ENCODE data around the gene NID2. TPM values are rescaled to one million over a fixed set of nuclear protein-coding genes. Genes with fewer than 3 reads are reported as not detected.

The NID2 gene
- total RNA-seq, 5 donors from 2014 or later (not counting 1 experiment from before 2014, with no cell fraction given) = 0.38 to 1.1 (median 0.89) TPM

- Histone ChIP-seq H3K4me3 (ENCODE audit: control insufficient read depth in 1 of 2, extremely low read depth in 1 of 2, low read length in 1 of 2) (no peak overlapping the region), H3K9me3 (no peaks in the 10 kb centered on the region), H3K4me1 (ENCODE audit: control insufficient read depth in 1 of 2, extremely low read depth in 1 of 2, insufficient read depth in 2 of 2, low read length in 2 of 2) (no peaks in the 10 kb centered on the region), H3K36me3 (ENCODE audit: control insufficient read depth in 2 of 2, extremely low read depth in 1 of 2, insufficient read depth in 1 of 2, low read length in 1 of 2) (no peaks in the 10 kb centered on the region), H3K27me3 (replicated peaks in 1 of 2; ENCODE audit: control insufficient read depth in 2 of 2, extremely low read depth in 1 of 2, insufficient read depth in 2 of 2, low read length in 1 of 2) (peaks cover 0 to 2% of the 10 kb centered on the region in 2 experiments), H3K27ac (ENCODE audit: low read length) (no peak overlapping the region)
- CTCF ChIA-PET = no interaction called here
- H3K9me3 Mint-ChIP-seq = peaks cover 0 to 6% (median 3%) of the 10 kb centered on the region in 3 donors
- H3K27ac Mint-ChIP-seq = no peak overlapping the region
- POLR2A ChIA-PET = no interaction called here
- H3K4me3 Mint-ChIP-seq = no peak overlapping the region
- no peak for ATAC-seq (replicated peaks in 1 of 4)
- 50% methylated on average over 1 of the region's 4 CpGs for WGBS (ENCODE audit: insufficient coverage)
- DNase-seq = no peak
- peaks cover 13 to 16% of the 10 kb centered on the region in 2 donors for H3K27me3 Mint-ChIP-seq
- no peaks in the 10 kb centered on the region for H3K4me1 Mint-ChIP-seq
- H3K36me3 Mint-ChIP-seq = no peaks in the 10 kb centered on the region
These were observed 25.9 kb upstream of the NID2 start for GRCh38 chr14:52094546-52095271.

GRCh38 chr14:52091928-52092327 is 23.1 kb upstream of the NID2 start:
- Histone ChIP-seq H3K27ac (ENCODE audit: low read length) (no peak overlapping the region), H3K9me3 (no peaks in the 10 kb centered on the region), H3K4me3 (ENCODE audit: control insufficient read depth in 1 of 2, extremely low read depth in 1 of 2, low read length in 1 of 2) (no peak overlapping the region), H3K36me3 (ENCODE audit: control insufficient read depth in 2 of 2, extremely low read depth in 1 of 2, insufficient read depth in 1 of 2, low read length in 1 of 2) (no peaks in the 10 kb centered on the region), H3K27me3 (replicated peaks in 1 of 2; ENCODE audit: control insufficient read depth in 2 of 2, extremely low read depth in 1 of 2, insufficient read depth in 2 of 2, low read length in 1 of 2) (peaks cover 0 to 5% of the 10 kb centered on the region in 2 experiments), H3K4me1 (ENCODE audit: control insufficient read depth in 1 of 2, extremely low read depth in 1 of 2, insufficient read depth in 2 of 2, low read length in 2 of 2) (no peaks in the 10 kb centered on the region)
- Mint-ChIP-seq H3K4me1 (no peaks in the 10 kb centered on the region), H3K27me3 (peaks cover 15 to 21% of the 10 kb centered on the region in 2 donors), H3K9me3 (peaks cover 0 to 6% (median 3%) of the 10 kb centered on the region in 3 donors), H3K36me3 (no peaks in the 10 kb centered on the region), H3K4me3 (no peak overlapping the region), H3K27ac (no peak overlapping the region)
- DNase-seq (no peak), ATAC-seq (replicated peaks in 1 of 4) (no peak)
- ChIA-PET CTCF (interaction anchor here in 1 of 2 donors (0.7 kb wide), 1 partner anchor 106 kb away, joined by 3 read pairs; no protein-coding TSS in a partner anchor), POLR2A (no interaction called here)

GRCh38 chr14:52090936-52091335 is 22.1 kb upstream of the NID2 start:
- H3K4me3 ChIP-seq (ENCODE audit: control insufficient read depth in 1 of 2, extremely low read depth in 1 of 2, low read length in 1 of 2) = no peak overlapping the region

GRCh38 chr14:52089218-52089617 is 20.4 kb upstream of the NID2 start:
- no peak for ATAC-seq (replicated peaks in 1 of 4)
- H3K4me1 ChIP-seq (ENCODE audit: control insufficient read depth in 1 of 2, extremely low read depth in 1 of 2, insufficient read depth in 2 of 2, low read length in 2 of 2) = no peaks in the 10 kb centered on the region
- no peaks in the 10 kb centered on the region for H3K4me1 Mint-ChIP-seq
- DNase-seq = no peak
- peaks cover 2 to 11% (median 11%) of the 10 kb centered on the region in 3 donors for H3K9me3 Mint-ChIP-seq
- H3K4me3 Mint-ChIP-seq = no peak overlapping the region
- POLR2A ChIA-PET = no interaction called here
- no peaks in the 10 kb centered on the region for H3K9me3 ChIP-seq
- no peak overlapping the region for H3K27ac Mint-ChIP-seq
- H3K27me3 ChIP-seq (replicated peaks in 1 of 2; ENCODE audit: control insufficient read depth in 2 of 2, extremely low read depth in 1 of 2, insufficient read depth in 2 of 2, low read length in 1 of 2) = peaks cover 0 to 5% of the 10 kb centered on the region in 2 experiments
- no peaks in the 10 kb centered on the region for H3K36me3 Mint-ChIP-seq
- H3K36me3 ChIP-seq (ENCODE audit: control insufficient read depth in 2 of 2, extremely low read depth in 1 of 2, insufficient read depth in 1 of 2, low read length in 1 of 2) = no peaks in the 10 kb centered on the region
- no peak overlapping the region for H3K27ac ChIP-seq (ENCODE audit: low read length)
- no CpG with 5 or more reads among the region's 1 CpG for WGBS (ENCODE audit: insufficient coverage)
- no peak overlapping the region for H3K4me3 ChIP-seq (ENCODE audit: control insufficient read depth in 1 of 2, extremely low read depth in 1 of 2, low read length in 1 of 2)
- CTCF ChIA-PET = no interaction called here
- H3K27me3 Mint-ChIP-seq = peaks cover 10 to 23% of the 10 kb centered on the region in 2 donors

More at GRCh38 chr14:52090936-52091335, 22.1 kb upstream of the NID2 start:
- H3K27ac Mint-ChIP-seq = no peak overlapping the region
- no peak overlapping the region for H3K27ac ChIP-seq (ENCODE audit: low read length)
- H3K9me3 ChIP-seq = no peaks in the 10 kb centered on the region
- ChIA-PET POLR2A (no interaction called here), CTCF (no interaction called here)
- WGBS (ENCODE audit: insufficient coverage) = no CpG with 5 or more reads among the region's 4 CpGs
- no peak for DNase-seq
- H3K4me1 ChIP-seq (ENCODE audit: control insufficient read depth in 1 of 2, extremely low read depth in 1 of 2, insufficient read depth in 2 of 2, low read length in 2 of 2) = no peaks in the 10 kb centered on the region
- peaks cover 0 to 5% of the 10 kb centered on the region in 2 experiments for H3K27me3 ChIP-seq (replicated peaks in 1 of 2; ENCODE audit: control insufficient read depth in 2 of 2, extremely low read depth in 1 of 2, insufficient read depth in 2 of 2, low read length in 1 of 2)
- H3K4me1 Mint-ChIP-seq = no peaks in the 10 kb centered on the region
- H3K36me3 ChIP-seq (ENCODE audit: control insufficient read depth in 2 of 2, extremely low read depth in 1 of 2, insufficient read depth in 1 of 2, low read length in 1 of 2) = no peaks in the 10 kb centered on the region
- H3K9me3 Mint-ChIP-seq = peaks cover 0 to 6% (median 0%) of the 10 kb centered on the region in 3 donors
- peaks cover 15 to 21% of the 10 kb centered on the region in 2 donors for H3K27me3 Mint-ChIP-seq
- ATAC-seq (replicated peaks in 1 of 4) = no peak
- no peaks in the 10 kb centered on the region for H3K36me3 Mint-ChIP-seq
- H3K4me3 Mint-ChIP-seq = no peak overlapping the region

- H3K4me3 Mint-ChIP-seq = no peak overlapping the region
- H3K27me3 Mint-ChIP-seq = peaks cover 12 to 24% of the 10 kb centered on the region in 2 donors
- WGBS (ENCODE audit: insufficient coverage) = 40% methylated on average over 1 of the region's 4 CpGs
- POLR2A ChIA-PET = interaction anchor here in 1 of 2 donors (0.6 to 1.0 kb wide), 2 partner anchors 10 to 365 kb away, joined by 7 to 13 read pairs; no protein-coding TSS in a partner anchor
- H3K27ac Mint-ChIP-seq = no peak overlapping the region
- Histone ChIP-seq H3K4me3 (ENCODE audit: control insufficient read depth in 1 of 2, extremely low read depth in 1 of 2, low read length in 1 of 2) (no peak overlapping the region), H3K36me3 (ENCODE audit: control insufficient read depth in 2 of 2, extremely low read depth in 1 of 2, insufficient read depth in 1 of 2, low read length in 1 of 2) (no peaks in the 10 kb centered on the region), H3K27ac (ENCODE audit: low read length) (no peak overlapping the region), H3K27me3 (replicated peaks in 1 of 2; ENCODE audit: control insufficient read depth in 2 of 2, extremely low read depth in 1 of 2, insufficient read depth in 2 of 2, low read length in 1 of 2) (peaks cover 0 to 5% of the 10 kb centered on the region in 2 experiments), H3K9me3 (no peaks in the 10 kb centered on the region), H3K4me1 (ENCODE audit: control insufficient read depth in 1 of 2, extremely low read depth in 1 of 2, insufficient read depth in 2 of 2, low read length in 2 of 2) (no peaks in the 10 kb centered on the region)
- H3K4me1 Mint-ChIP-seq = no peaks in the 10 kb centered on the region
- H3K9me3 Mint-ChIP-seq = peaks cover 3 to 11% (median 11%) of the 10 kb centered on the region in 3 donors
- CTCF ChIA-PET = interaction anchor here (0.5 to 0.7 kb wide), 4 partner anchors 11 to 120 kb away, joined by 3 to 7 read pairs (median 3); no protein-coding TSS in a partner anchor
- no peak for ATAC-seq (replicated peaks in 1 of 4)
- H3K36me3 Mint-ChIP-seq = no peaks in the 10 kb centered on the region
- no peak for DNase-seq
These were observed 17.9 kb upstream of the NID2 start for GRCh38 chr14:52086711-52087110.

GRCh38 chr14:52082903-52083302 is 14.0 kb upstream of the NID2 start:
- Mint-ChIP-seq H3K27me3 (peaks cover 9 to 20% of the 10 kb centered on the region in 2 donors), H3K27ac (no peak overlapping the region)
- CTCF ChIA-PET = no interaction called here

More at GRCh38 chr14:52082903-52083302, 14.0 kb upstream of the NID2 start:
- ATAC-seq (replicated peaks in 1 of 4) = no peak
- H3K4me3 Mint-ChIP-seq = no peak overlapping the region
- peaks cover 3 to 11% (median 5%) of the 10 kb centered on the region in 3 donors for H3K9me3 Mint-ChIP-seq
- Histone ChIP-seq H3K4me1 (ENCODE audit: control insufficient read depth in 1 of 2, extremely low read depth in 1 of 2, insufficient read depth in 2 of 2, low read length in 2 of 2) (no peaks in the 10 kb centered on the region), H3K9me3 (no peaks in the 10 kb centered on the region), H3K4me3 (ENCODE audit: control insufficient read depth in 1 of 2, extremely low read depth in 1 of 2, low read length in 1 of 2) (no peak overlapping the region), H3K27ac (ENCODE audit: low read length) (no peak overlapping the region), H3K36me3 (ENCODE audit: control insufficient read depth in 2 of 2, extremely low read depth in 1 of 2, insufficient read depth in 1 of 2, low read length in 1 of 2) (no peaks in the 10 kb centered on the region), H3K27me3 (replicated peaks in 1 of 2; ENCODE audit: control insufficient read depth in 2 of 2, extremely low read depth in 1 of 2, insufficient read depth in 2 of 2, low read length in 1 of 2) (no peaks in the 10 kb centered on the region)
- no peak for DNase-seq
- H3K36me3 Mint-ChIP-seq = no peaks in the 10 kb centered on the region
- no peaks in the 10 kb centered on the region for H3K4me1 Mint-ChIP-seq
- POLR2A ChIA-PET = interaction anchor here in 1 of 2 donors (0.6 kb wide), 1 partner anchor 118 kb away, joined by 7 read pairs; no protein-coding TSS in a partner anchor

Measured in T-cell (primary cell).